ENCODE data around the gene ACAP2.
"Not testable (repeated sequence)": the region's sequence is repeated elsewhere in the genome, so short reads cannot be mapped to it uniquely, and the experiment has no call there.

ACAP2 gene

DNA sequence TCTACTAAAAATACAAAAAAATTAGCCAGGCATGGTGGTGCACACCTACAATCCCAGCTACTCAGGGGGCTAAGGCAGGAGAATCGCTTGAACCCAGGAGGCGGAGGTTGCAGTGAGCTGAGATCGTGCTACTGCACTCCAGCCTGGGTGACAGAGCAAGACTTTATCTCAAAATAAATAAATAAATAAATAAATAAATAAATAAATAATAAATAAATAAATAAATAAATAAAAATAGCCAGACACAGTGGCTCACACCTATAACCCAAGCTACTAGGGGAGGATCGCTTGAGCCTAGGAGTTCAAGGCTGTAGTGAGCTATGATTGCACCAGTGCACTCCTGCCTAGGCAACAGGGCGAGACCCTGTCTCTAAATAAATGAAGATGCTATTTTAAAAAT, 152.2 kb downstream of the ACAP2 start:
- not testable (repeated sequence) for DNase-seq (ENCODE audit: low read depth)

DNA sequence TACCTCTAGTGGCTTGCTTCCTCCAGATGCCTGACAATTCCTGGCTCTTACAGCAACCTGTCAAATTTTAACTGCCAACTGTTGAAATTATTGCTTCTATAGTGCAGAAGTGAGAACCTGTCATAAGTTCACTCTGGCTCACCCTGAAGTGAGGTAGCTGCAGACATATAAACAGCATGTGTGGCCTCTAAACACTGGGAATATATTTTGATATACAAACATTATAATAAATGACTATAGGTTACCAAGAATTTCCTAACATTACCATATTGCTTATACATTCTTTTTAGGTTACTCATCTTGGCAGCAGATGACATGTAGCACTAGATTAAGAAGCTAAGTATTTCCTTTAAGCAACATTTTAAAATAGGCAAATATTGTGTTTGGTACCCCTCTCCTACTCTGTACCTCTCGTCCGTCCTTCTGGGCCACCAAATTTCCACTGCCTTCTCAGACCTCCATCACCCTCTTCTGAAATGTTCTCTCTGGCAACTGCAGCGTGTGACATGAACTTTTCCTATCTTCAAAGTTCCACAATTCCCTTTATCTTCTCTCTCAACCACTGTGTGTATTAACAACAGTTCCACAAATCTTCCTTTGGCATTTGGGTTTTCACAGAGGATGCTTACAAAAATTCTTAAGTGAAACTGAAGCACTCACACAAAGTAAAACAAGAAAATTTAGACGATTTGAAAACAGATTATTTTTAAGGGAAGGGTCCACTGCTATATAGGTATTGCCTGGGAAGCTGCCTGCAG, 156.5 kb downstream of the ACAP2 start:
- DNase-seq (ENCODE audit: low read depth) = no peak

DNA sequence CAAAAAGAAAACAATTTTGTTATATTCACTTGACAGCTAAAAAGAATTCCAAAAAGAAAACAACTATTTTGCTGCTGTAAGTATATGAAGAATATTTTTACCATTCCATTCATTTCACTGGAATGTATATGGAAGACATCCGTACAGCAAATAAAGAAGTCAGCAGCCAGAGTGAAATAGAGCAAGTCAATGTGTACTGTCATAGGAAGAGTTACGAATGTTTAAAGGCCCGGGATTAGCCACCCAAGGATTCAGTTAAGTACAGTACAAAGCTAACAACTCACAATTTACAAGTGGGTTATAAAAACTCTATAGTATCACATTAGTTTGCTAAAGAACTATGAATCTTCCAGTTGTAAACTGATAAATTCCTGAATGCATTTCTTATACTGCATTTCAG, 157.4 kb downstream of the ACAP2 start:
- no peak for DNase-seq (ENCODE audit: low read depth)

DNA sequence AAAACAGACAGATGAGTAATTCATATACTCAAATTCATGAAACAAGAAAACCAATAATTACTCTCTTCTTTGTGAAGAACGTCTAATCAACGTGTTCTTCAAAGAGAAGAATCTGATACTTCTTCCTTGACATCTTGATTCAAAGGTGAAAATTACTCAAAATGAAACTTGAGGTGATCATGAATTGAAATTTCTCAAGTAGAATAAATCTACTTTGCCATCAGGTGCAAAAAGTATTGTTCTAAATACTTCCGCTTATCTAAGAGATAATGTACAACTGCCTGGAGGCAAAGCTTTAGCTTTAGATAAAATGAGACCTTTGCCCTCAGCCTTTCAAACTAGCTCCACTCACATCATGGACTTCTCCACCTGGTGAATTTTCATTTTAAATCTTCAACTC, 158.0 kb downstream of the ACAP2 start:
- DNase-seq (ENCODE audit: low read depth) = no peak

DNA sequence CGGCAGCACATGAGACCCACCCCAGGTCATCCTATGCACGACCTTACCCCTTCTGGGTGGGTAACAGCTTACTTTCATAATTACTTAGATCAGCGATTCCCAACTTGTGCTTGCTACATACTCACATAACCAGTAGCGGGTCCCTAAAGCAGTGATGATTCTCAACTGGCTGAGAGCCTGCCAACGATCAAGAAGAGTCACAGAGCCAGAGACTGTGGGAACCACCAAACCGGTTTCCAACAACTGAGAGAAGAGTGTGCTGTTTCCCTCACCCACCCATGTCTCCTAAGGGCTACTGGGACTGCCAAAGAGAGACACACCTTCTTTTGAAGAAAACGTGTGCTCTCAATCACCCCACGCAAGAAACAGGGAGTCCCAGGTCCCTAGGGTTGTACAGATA, 159.9 kb downstream of the ACAP2 start:
- no peak for DNase-seq (ENCODE audit: low read depth)

DNA sequence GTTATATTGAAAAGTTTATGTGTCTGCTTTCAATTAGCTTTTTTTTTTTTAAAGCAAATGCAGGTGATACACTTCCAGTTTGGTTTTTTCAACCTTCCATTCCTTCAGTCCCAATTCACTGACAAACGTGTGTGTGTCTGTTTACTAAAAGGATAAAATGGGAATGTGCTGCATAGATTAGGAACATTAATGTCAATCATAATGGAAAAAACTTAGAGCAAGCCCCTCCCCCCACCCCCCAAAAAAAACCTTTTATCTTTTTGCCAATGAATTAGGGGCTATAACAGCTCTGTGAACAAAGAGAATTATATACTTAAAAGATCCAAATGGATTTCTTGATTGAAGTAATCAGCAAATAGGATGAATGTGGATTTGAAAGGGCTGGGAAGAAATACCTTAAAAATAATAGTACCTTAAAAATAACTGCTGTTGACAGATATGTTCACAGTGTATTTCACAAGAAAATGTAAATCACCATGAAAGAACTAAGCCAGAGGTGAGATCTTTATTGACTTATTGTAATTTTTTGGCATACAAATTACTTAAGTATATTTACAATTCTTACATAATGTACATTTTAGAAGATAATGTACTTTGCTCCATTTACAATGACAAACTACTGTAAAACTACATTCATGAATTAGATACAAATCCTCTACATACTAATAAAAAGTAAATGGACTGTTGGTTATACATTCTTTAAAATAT, 168.4 kb downstream of the ACAP2 start:
- DNase-seq (ENCODE audit: low read depth) = no peak

DNA sequence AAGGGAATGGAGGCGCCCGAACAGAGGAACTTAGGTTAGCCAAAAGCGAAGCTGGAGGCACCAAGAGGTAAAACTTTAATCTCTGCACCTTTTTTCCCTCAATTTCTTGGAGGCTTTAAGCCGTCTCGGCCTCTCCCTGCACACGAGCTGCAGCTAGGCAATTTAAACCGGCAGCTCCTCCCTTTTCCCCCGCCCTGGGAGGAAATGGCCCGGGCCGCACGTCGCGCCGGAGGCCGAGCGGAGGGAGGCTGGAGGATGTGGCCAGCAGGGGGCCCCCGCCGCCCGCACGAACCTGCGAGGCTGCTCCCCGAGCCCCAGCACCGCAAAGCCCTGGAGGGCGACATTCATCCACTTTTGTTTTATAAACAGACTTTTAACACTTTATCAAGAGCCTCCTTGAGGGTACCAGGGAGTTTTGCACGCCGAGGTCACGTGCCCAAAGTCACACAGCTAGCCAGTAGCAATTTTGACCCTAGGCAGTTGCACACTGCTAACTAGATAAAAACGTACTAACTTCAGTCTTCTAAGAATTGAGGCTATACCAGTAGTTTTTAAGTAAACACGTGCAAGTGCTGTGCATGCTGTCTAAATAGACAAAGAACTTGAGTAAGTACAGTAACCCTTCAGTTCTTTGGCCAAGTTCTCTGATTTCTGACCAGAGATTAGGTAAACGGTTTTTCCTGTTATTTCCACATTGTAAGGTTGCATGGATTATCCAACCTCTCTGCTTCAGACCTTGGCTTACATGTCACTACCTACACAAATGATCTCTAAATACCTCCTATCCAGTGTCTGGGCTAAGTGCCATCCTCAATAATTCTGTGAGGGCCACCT, 171.2 kb downstream of the ACAP2 start:
- peak; percentile 76 for DNase-seq (ENCODE audit: low read depth)

DNA sequence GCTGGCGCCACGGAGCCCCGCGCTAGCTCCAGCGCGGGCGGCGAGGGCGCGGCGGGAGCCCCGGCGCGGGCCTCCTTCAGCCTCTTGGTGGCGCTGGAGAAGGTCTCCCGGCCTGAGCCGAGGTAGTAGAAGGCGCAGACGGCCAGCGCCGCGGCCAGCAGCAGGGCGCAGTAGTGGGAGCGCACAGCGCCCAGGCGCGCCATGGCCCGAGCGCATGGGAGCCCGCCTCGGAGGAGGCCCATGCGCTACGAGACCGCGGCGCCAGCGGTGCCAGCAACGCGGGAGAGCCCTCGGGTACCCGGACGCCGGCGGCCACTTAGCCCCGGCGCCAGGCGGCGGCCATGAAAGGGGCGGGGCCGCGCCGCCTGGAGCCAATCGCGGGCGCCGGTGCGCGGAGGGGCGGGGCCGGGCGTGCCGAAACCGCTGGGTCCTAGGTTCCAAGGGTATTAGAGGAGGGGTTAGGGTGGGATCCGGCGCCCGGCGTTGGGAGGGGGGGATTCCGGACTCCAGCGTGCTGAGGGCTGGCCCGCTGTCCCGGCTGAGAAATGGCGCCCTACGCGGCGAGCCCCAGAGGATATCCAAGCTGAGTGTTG, 171.9 kb downstream of the ACAP2 start, which contains the start of gene XXYLT1:
Gene XXYLT1, minus strand, starts transcription at position 343 of the 593 bp plus-strand sequence. Its CDS starts 101 bp downstream, at position 242.
- DNase-seq (ENCODE audit: low read depth) = peak; percentile 76

DNA sequence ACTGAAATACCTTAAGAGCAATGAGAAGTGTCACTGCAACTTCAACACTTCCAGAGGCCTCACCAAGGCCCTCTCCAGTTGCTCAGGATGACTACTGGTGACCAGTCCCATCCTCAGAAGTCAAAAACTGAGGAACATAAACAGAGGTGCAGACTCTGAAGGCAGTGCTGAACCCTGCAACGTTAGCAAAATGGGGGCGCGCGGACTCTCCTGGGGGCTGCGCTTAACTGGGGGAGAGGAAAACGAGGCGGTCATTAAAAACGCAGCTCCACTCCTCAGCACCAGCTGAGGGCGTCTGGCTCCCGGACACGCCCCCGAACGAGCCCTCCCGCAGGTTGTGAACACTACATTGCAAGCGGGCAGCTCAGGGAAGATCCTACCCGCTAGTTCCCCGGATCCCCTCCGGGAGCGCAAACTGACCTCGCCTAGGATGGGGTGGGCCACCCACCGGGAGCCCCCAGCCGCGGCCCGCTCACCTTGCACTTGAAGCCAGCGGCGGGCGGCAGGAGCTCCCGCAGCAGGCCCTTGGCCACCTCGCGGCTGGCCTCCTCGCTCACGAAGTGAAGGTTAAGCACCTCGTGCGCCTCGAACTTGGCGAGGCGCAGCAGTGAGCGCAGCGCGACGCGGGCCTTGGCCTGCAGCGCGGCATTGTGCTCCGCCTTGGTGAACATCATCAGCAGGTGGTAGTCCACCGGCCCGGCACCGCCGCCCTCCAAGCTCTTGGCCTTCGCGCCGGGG, 172.6 kb downstream of the ACAP2 start:
- peak; percentile 10 for DNase-seq (ENCODE audit: low read depth)

DNA sequence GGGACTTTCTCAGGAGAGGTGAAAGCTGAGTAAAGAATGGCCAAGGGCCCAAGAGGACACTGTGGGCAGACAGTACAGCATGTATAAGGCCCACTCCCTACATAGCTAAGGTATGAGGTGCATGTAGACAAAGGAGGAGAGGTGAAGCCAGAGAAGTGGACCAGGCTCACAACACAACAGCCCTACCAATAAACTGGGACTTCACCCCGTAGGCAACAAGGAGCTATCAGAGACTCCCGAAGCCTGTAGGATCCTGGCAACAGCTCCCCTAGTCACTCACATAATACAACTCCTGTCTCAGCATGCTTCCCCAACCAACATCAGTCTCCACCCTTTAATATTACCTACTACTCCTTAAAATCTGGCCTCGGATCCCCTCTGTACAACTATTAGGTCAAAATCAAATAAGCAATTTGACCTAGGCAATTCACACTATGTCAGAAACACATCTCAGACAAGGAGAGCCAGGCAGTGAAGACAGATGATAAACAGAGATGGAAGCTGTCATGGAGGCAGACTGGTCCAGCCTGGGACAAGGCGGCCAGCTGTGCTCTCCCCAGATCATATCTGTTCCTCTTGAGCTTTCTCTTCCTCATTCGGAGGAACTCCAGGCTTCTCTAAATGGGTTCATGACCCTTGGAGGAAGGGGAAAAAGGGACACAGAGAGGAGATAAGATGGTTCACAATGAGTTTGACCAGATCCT, 173.3 kb downstream of the ACAP2 start:
- DNase-seq (ENCODE audit: low read depth) = no peak

DNA sequence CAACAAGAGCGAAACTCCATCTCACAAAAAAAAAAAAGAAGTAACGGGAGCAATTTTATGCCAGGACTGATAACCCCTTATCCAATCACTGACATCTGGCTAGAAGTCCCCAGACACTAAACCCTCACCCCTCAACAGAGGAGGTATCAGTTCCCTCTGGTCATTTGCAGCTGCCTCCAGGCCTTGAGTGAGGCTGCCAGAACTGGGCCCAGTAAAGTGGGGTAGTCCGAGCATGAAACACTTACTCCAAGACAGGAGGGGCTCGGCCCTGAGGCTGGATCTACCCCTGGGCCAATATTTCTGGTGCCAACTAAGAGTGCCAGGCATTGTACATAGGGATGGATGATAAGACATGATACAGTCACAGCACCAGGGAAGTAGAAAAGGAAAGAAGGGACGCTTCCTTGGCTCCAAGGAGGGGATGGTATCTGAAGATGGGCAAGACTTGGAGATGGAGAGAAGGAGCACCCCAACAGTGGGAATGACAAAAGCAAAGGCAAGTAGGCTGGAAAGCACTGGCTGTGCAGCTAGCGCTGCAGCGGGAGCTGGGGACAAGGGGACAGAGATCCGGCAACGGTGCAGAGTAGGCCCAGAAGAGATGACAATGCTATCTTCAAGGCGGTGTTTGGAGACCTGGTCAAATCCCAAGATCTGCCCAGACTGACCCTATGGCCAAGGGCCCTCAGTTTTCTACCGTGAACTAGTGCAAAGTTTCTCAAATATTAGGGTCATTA, 174.1 kb downstream of the ACAP2 start:
- DNase-seq (ENCODE audit: low read depth) = no peak

DNA sequence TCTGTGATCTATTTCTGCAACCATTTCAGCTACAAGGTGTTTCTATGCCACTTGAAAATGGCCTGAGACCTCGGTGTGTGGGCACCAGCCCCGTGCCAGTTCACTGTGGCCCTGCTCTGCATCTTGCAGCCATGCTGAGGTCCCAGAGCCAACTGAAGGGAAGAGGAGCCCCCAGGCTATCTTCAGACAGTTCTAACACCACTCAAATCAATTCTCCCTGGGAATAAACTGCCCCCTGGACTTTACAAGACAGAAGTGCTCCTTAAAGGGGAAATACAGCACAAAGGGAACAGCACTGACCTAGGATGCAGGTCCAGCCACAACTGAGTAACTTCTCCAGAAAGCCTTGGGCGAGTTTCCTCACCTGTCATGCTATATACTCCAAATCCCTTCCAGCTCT, 175.7 kb downstream of the ACAP2 start:
- no peak for DNase-seq (ENCODE audit: low read depth)

DNA sequence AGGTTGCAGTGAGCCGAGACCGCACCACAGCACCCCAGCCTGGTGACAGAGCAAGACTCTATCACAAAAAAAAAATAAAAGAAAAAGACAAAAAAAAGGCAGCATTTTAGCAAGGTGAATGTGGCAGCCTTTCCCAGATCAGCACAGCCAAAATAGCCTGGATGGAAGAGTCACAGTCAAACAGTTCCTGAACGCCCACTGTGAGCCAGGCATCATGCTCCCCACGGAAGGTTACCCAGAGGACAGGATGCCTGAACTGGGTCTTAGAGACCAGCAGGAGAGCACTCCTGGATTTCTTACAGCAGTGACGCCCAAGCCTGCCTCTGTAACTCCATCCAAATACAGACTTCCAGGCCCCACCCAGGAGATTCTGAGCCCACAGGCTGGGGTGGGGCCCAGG, 176.4 kb downstream of the ACAP2 start:
- no peak for DNase-seq (ENCODE audit: low read depth)

DNA sequence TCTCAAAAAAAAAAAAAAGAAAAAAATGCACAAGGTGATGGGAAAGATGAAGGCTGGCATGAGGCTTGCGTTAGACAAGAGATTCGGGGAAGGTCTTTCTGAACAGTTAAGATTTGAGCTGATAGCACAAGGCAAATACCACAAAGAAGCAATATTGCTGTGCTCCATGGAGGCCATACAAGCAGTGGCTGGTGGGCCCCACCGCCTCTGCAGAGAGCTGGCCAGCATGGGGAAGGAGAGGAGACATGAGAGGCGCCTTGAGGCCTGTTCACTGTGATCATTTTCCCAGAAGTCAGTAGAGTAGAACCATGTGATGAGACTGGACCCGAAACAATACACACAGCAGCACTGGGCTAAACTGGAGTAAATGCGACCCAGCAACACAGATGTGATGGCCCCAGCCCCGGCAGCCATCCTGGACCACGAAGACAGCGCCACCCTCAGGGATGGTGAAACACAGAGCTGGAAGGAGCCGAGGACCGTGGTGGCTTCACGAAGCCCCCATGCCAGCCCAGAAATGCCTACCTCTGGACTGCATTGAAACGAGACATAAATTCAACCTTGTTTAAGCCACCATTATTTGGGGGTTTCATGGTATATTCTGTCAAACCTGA, 177.3 kb downstream of the ACAP2 start:
- DNase-seq (ENCODE audit: low read depth) = no peak

DNA sequence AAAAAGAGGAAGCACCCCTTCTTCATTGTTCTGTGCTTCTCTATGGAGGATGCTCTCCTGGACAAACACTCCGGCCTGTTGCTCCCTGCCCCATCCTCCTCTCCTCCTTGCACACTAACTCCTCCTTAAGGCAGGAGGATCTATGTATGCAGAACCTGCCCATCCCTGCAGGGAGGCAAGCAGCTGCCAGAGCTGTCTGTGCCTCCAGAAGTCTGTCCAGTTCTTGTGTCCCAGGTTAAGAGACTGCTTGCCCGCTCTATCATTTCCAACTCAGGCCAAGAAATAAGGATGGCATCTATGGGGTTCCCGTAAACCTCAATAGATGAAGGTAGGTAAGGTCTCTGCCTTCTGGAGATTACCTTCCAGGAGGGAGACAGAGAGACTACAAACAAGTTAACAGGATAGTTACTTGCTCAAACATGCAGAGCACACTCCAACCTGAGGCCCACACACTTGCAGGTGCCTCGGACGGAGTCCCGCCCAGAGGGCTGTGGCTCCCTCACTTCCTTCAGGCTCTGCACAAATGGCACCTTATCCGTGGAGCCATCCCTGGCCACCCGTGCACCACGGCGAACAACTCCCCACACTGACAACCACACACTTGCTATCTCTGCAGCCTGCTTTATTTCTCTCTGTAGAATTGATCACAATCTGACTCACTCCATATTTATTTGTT, 178.8 kb downstream of the ACAP2 start:
- no peak for DNase-seq (ENCODE audit: low read depth)

DNA sequence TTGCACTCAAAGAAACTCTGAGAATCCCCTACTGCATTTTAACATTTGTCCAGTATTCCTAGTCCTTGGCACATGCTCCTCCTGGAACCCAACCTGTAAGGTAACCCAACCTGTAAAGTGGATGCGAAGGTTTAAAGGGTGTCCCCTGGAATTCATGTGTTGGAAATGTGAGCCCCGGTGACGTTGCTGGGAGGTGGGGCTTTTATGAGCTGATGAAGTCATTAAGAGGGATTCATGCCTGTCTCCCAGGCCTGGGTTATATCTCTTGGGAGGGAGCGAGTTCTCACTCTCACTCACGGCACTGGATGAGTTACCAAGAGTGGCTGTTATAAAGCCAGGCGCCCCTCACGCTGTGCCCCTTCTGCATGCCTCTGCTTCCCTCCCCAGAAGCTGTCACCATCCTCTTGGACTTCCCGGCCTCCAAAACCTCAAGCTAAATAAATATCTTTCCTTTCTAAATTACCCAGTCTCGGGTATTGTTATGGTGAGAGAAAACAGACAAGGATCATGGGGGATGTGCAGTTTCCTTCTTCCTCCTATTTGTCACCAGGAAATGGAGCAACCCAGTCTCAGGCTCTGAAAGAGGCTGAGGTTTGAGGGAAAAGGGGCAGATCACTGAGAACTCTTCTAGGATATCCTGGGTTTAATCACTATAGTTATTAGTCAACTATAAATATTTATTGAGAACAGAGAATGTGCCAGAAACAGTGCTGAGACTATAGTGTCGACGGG, 179.5 kb downstream of the ACAP2 start:
- no peak for DNase-seq (ENCODE audit: low read depth)

DNA sequence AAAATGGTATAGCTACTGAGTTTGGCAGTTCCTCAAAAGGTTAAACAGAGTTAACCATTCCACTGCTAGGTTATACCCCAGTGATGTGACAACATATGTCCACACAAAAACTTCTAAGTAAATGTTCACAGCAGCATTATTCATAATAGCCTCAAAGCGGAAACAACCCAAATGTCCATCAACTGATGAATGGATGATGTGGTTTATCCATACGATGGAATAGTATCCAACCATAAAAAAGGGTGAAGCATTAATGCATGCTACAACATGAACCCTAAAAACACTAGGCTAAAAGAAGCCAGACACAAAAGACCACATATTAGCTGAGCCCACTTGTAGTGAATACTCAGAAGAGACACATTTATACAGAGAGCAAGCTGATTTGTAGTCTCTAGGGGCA, 180.9 kb downstream of the ACAP2 start:
- no peak for DNase-seq (ENCODE audit: low read depth)

DNA sequence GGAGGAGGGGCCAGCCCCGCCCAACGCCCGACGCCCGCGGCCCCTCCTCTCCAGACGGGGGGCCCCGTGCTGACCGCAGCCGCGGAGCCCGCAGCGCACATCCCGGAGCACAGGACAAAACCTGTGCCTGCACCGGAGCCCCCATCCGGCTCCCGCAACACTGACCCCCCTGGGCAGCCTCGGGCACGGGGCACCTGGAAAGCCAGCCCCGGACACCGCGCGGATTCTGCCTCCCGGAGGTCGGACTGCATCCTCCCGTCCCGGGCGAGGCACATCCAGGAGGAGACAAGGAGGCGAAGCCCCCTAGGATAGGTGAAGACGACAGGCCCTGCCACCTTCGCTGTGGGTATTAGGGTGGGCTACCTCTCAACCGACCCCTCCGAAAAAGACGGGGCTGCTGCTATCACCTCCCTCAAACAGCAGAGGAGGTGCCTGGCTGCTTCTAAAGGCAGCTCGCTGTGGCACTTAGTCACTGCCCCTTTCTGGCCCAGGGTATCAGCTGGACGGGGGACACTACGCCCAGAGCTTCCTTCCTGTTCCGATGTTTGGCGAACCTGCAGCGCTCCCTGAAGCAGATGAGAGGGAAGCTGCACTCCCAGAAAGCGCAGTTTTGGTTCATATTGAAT, 182.4 kb downstream of the ACAP2 start:
- DNase-seq (ENCODE audit: low read depth) = peak; percentile 7
